Heart left ventricle (tissue), 16 donors: ENCODE measurements around the gene TUBA8. TPM values are rescaled to one million over a fixed set of nuclear protein-coding genes. Genes with fewer than 3 reads are reported as not detected.

Source experiments
- ATAC-seq, 4 donors: fragments of 200-7000 bp; cut with Tn5 transposase; one replicate each; pipeline ENCODE4 v1.9.1; 2020 to 2022; ENCODE audit warnings: moderate library complexity in 4 of 4, mild to moderate bottlenecking in 3 of 4, moderate number of reproducible peaks in 1 of 4
- DNase-seq, 5 donors: peaks; one replicate each; pipeline ENCODE4 v3.0.0-alpha.2; 2020
- H3K27ac ChIP-seq, 12 donors: fragments of 200-600 bp; sonication (generic) in 4 of 12; one replicate each; pipeline versions ENCODE4 v1.5.0 to v1.8.0; 2016 to 2022; ENCODE audit warnings: mild to moderate bottlenecking in 2 of 12
- H3K27me3 ChIP-seq, 9 donors: fragments of 200-600 bp; sonication (generic) in 2 of 9; one replicate each; pipeline versions ENCODE4 v1.5.1 to v1.8.0; 2016 to 2022; ENCODE audit warnings: mild to moderate bottlenecking in 3 of 9
- H3K36me3 ChIP-seq, 9 donors: fragments of 200-600 bp; sonication (generic) in 2 of 9; one replicate each; pipeline versions ENCODE4 v1.5.0 to v1.8.0; 2018 to 2022; ENCODE audit warnings: mild to moderate bottlenecking in 2 of 9
- H3K4me1 ChIP-seq, 12 donors: fragments of 200-600 bp; sonication (generic) in 4 of 12; one replicate each; pipeline versions ENCODE4 v1.5.0 to v1.8.0; 2016 to 2022; ENCODE audit warnings: mild to moderate bottlenecking in 3 of 12
- H3K4me3 ChIP-seq, 12 donors: fragments of 200-600 bp; sonication (generic) in 4 of 12; one replicate each; pipeline versions ENCODE4 v1.5.0 to v1.8.0; 2017 to 2022; ENCODE audit warnings: mild to moderate bottlenecking in 9 of 12, moderate library complexity in 4 of 12
- H3K9me3 ChIP-seq, 12 donors: fragments of 200-600 bp; sonication (generic) in 4 of 12; one replicate each; pipeline versions ENCODE4 v1.5.0 to v1.8.0; 2016 to 2022; ENCODE audit warnings: mild to moderate bottlenecking in 1 of 12
- CTCF ChIP-seq, 12 donors: fragments of 200-600 bp; sonication (generic) in 4 of 12; IDR thresholded peaks; one replicate each; pipeline versions ENCODE4 v1.5.0 to v1.8.0; 2018 to 2022; ENCODE audit warnings: antibody characterized with exemption in 12 of 12, mild to moderate bottlenecking in 5 of 12
- POLR2A ChIP-seq, 2 donors: fragments of 450-650 bp; IDR thresholded peaks; one replicate each; pipeline ENCODE4 v1.6.1; 2017; ENCODE audit warnings: antibody characterized with exemption in 2 of 2, mild to moderate bottlenecking in 2 of 2, moderate library complexity in 2 of 2
- WGBS, 4 donors: extraction: QIAGEN DNeasy Blood & Tissue Kit in 2 of 4; methylation state at CpG; one replicate each; pipeline versions ENCODE4 v1.1.5 to v1.1.7; 2013 to 2018; 5-methylcytosine and 5-hydroxymethylcytosine counted together
- intact Hi-C, 10 donors: fragments of 100-400 bp; cut with DNase I; formaldehyde crosslinking; loops; one replicate each; pipeline versions ENCODE4 v1.11.1 to v1.14.2; 2022
- polyA plus RNA-seq, 2 donors: library from polyadenylated mRNA; stranded (reverse); fragments of 200-250 nt; gene quantifications; one replicate each; pipeline ENCODE4 v1.2.3, GENCODE V29; 2013
- total RNA-seq, 9 donors: library from RNA; depleted of rRNA in 2 of 9; stranded (reverse); fragments of >200 nt in 2 of 9; fragmentation: NEBNext Ultra II Directional in 3 of 9; extraction: Animal tissue kit (Norgen Biotek cat#: 25700) in 3 of 9; gene quantifications; one replicate each; pipeline versions ENCODE4 v1.1.0 to v1.2.4, GENCODE V29; 2016 to 2023
- donor health status: ischemic (EF 13 %, LVEDD 7.1; RV severe dilation, severe dysfunction).
- donor health status: healthy with polysubstance abuse.
- donor health status: DM: no; HTN: yes; CAD: no.
- donor health status: DM: no; HTN: no; CAD: no.
- donor health status: ischemic (EF 25% LVEDD 6.9; RV normal size, moderate dysfunction).
- donor health status: ischemic (EF 25% LVEDD 5.7; RV mildly dilated, moderate dysfunction).
- donor health status: healthy.
- donor health status: DM: yes; HTN: yes; CAD: no.
- donor health status: ischemic (EF 35%, LVEDD 5.7; RV mildly dilated, moderate dysfunction).
- donor health status: nonischemic (EF 11% LVEDD 7.7; RV severe dilation, severe dysfunction).
- donor health status: DM: yes; HTN: yes; CAD: no.
- donor health status: PGD.
- donor health status: ischemic (EF 29% LVEDD 5.4; RV normal size, mild dysfunction).
- donor health status: nonischemic (EF 23%, LVEDD 6.1; RV moderate dilation, normal function).

The TUBA8 gene
- total and polyA plus RNA-seq, 11 donors, result 44.1 to 338 (median 92.2) TPM

- 1 to 14% (median 8%) methylated on average over 22 of the region's 22 CpGs for WGBS, 4 donors
- no peaks in the 10 kb centered on the region for H3K9me3 ChIP-seq
- peak overlapping the region; percentile 87 to 97 (median 92) for H3K27ac ChIP-seq
- DNase-seq (peak; percentile 72 to 87 (median 83)), ATAC-seq (peak; percentile 65 to 88 (median 84))
- no peaks in the 10 kb centered on the region for H3K27me3 ChIP-seq
- TF ChIP-seq CTCF (IDR thresholded peaks at IDR 0.05) (peak in 5 of 12 donors; percentile 6 to 33 (median 25)), POLR2A (IDR thresholded peaks at IDR 0.05) (peak in 1 of 2 donors; percentile 14)
- H3K36me3 ChIP-seq, result peaks cover 0 to 32% (median 25%) of the 10 kb centered on the region in 9 donors
- peaks cover 2 to 40% (median 19%) of the 10 kb centered on the region in 12 donors for H3K4me1 ChIP-seq
- intact Hi-C loops, result loop anchor here in 3 of 10 donors (1.0 to 10.0 kb wide), 3 partner anchors 57 to 1763 kb away; partner anchors contain the start of genes GNB1L (in 1 of the 3) and RTL10 (in 1 of the 3)
- H3K4me3 ChIP-seq, result peak overlapping the region in 11 of 12 donors; percentile 6 to 46 (median 42)
Observed at GRCh38 chr22:18091916-18092526, 18.6 kb upstream of the TUBA8 start.

DNA sequence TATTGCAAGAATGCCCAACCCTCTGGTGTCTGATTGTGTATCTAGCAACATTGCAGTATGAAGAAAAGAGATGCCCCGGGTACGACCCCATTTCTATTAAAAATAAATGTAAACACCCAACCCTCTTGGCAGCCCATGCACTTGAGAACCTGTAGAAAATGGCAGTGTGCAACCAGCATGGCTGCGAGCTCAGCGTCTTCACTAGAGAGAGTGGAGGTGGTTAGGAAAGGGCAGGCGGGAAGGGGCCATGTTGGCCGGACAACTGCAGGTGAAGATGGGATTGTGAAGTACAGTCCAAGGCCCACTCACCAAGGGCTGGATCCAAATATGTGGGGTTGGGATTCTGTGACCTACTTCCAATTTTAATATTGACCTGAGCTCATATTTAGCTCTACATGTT lies 16.9 kb upstream of the TUBA8 start:
- no peak overlapping the region for H3K4me3 ChIP-seq
- H3K4me1 ChIP-seq, result peaks cover 2 to 36% (median 19%) of the 10 kb centered on the region in 12 donors
- ATAC-seq (no peak), DNase-seq (no peak)
- no peak overlapping the region for H3K27ac ChIP-seq
- no peaks in the 10 kb centered on the region for H3K27me3 ChIP-seq
- H3K36me3 ChIP-seq, result peaks cover 0 to 16% (median 8%) of the 10 kb centered on the region in 9 donors
- WGBS, 4 donors, result 92 to 96% (median 95%) methylated on average over 6 of the region's 6 CpGs
- no peaks in the 10 kb centered on the region for H3K9me3 ChIP-seq
- TF ChIP-seq POLR2A (IDR thresholded peaks at IDR 0.05), result no peak
- TF ChIP-seq CTCF (IDR thresholded peaks at IDR 0.05), result no peak
- intact Hi-C loops, result loop anchor here in 2 of 10 donors (2.0 to 10.0 kb wide), 2 partner anchors 55 to 1761 kb away; partner anchors contain the start of genes GNB1L (in 1 of the 2) and RTL10 (in 1 of the 2)

DNA sequence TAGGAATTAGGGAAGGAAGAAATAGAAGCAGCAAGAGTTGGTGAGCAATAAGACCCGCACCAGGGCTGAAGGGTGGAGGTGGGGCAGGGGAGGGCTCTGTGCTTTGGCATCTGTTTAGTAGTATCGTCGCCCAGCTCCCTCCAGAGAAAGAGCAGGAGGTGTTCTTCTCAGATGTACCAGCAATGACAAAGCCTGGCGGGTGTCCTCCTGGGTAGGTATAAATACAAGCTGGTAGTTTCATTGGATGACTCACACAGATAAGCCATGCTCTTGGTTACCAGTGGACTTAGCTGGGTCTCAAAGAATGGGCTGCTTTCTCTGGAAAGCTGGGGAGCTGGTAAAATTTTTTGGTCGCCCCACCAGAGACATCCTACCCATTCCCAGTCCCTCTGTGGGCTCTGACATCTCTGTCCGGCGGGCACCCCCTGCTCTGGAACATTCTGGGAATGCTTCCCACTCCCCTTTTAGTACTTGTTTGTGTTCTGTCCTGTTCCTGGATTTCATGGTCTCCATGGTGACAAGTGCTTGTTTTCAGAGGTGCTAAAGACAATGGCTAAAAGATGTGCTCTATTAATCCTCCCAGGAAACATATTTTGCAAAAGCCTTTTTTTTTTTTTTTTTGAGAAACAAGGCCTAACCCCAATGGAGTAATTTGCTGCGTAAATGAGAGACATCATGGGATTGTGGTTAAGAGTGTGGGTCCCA lies 15.4 kb upstream of the TUBA8 start:
- TF ChIP-seq POLR2A (IDR thresholded peaks at IDR 0.05) (no peak), CTCF (IDR thresholded peaks at IDR 0.05) (no peak)
- no peak for DNase-seq
- intact Hi-C loops, result loop anchor here in 1 of 10 donors (10.0 kb wide), 1 partner anchor 1760 kb away; the partner anchor contains the start of genes GNB1L and RTL10
- no peaks in the 10 kb centered on the region for H3K27me3 ChIP-seq
- peaks cover 2 to 31% (median 18%) of the 10 kb centered on the region in 12 donors for H3K4me1 ChIP-seq
- no peak overlapping the region for H3K4me3 ChIP-seq
- H3K27ac ChIP-seq, result peak overlapping the region in 1 of 12 donors; percentile 0
- H3K36me3 ChIP-seq, result peaks cover 0 to 9% (median 0%) of the 10 kb centered on the region in 9 donors
- H3K9me3 ChIP-seq, result no peaks in the 10 kb centered on the region
- WGBS, 4 donors, result 81 to 84% (median 82%) methylated on average over 8 of the region's 8 CpGs
- ATAC-seq, result peak in 2 of 4 donors; percentile 13 to 42

- Histone ChIP-seq H3K27me3 (no peaks in the 10 kb centered on the region), H3K36me3 (peaks cover 0 to 14% (median 0%) of the 10 kb centered on the region in 9 donors), H3K4me3 (no peak overlapping the region), H3K27ac (no peak overlapping the region), H3K4me1 (peaks cover 2 to 22% (median 11%) of the 10 kb centered on the region in 12 donors), H3K9me3 (no peaks in the 10 kb centered on the region)
- ATAC-seq (no peak), DNase-seq (no peak)
- intact Hi-C loops, result loop anchor here in 1 of 10 donors (10.0 kb wide), 1 partner anchor 1758 kb away; the partner anchor contains the start of genes GNB1L and RTL10
- TF ChIP-seq POLR2A (IDR thresholded peaks at IDR 0.05), result no peak
- WGBS, 4 donors, result 54 to 91% (median 75%) methylated on average over 3 of the region's 3 CpGs
Observed at GRCh38 chr22:18096823-18097222, 13.8 kb upstream of the TUBA8 start.
